GM12878 (cell line): Measurements from ENCODE around the gene WDR89. TPM values are rescaled to one million over a fixed set of nuclear protein-coding genes. Genes with fewer than 3 reads are reported as not detected.

Experiments
- ATAC-seq: fragments of 200-7000 bp; cut with Tn5 transposase; 3 replicates; pipeline ENCODE4 v1.9.1; 2020; ENCODE audit warnings: mild to moderate bottlenecking, moderate library complexity
- BruUV-seq: library from RNA; stranded (reverse); fragments of 400-500 nt; replicated peaks from 2 replicates; lab custom pipeline; 2021; lab: Mats Ljungman, UMichigan
- CTCF ChIA-PET: fragments of 300-600 bp; sonication (Branson Sonifier 250); formaldehyde crosslinking; extraction: SDS; loops from one replicate; lab custom pipeline; 2021; ENCODE audit warnings: inconsistent platforms; lab: Yijun Ruan, JAX
- POLR2A ChIA-PET: fragments of 350-600 bp; formaldehyde crosslinking; extraction: SDS; loops from one replicate; lab custom pipeline; 2021; ENCODE audit warnings: inconsistent platforms; lab: Charles Lee
- RAD21 ChIA-PET: fragments of 300-600 bp; sonication (Branson Sonifier 250); formaldehyde crosslinking; loops from one replicate; lab custom pipeline; 2023; ENCODE audit warnings: antibody characterized with exemption; ENCODE audit not compliant: unreplicated experiment; lab: Charles Lee
- SMC1A ChIA-PET: fragments of 300-600 bp; sonication (Branson Sonifier 250); formaldehyde crosslinking; loops from one replicate; lab custom pipeline; 2023; ENCODE audit not compliant: unreplicated experiment, uncharacterized antibody; lab: Charles Lee
- DNase-seq: peaks from one replicate; pipeline ENCODE4 v3.0.0-alpha.2; 2011; ENCODE audit warnings: low read depth, low spot score
- FAIRE-seq: peaks from 3 replicates; lab custom pipeline; 2011; peaks lifted over from hg19 to GRCh38; lab: Jason Lieb, UNC
- H2AFZ ChIP-seq: 2 replicates; pipeline ENCODE4 v1.6.0; 2011; ENCODE audit warnings: low read depth, low read length, control low read depth; ENCODE audit not compliant: control insufficient read depth
- H3K27ac ChIP-seq: 2 replicates; pipeline ENCODE4 v1.5.1; 2011; ENCODE audit warnings: control low read depth; ENCODE audit not compliant: control insufficient read depth, insufficient read depth
- H3K27me3 ChIP-seq, 2 experiments: replicated peaks in 1 of 2; 2 replicates each; pipeline versions ENCODE4 v1.6.0 to v1.6.1; 2011; ENCODE audit warnings: low read length in 1 of 2; ENCODE audit not compliant: control insufficient read depth in 2 of 2, insufficient read depth in 2 of 2
- H3K36me3 ChIP-seq, 2 experiments: 2 replicates each; pipeline ENCODE4 v1.5.1; 2011; ENCODE audit warnings: low read length in 1 of 2; ENCODE audit not compliant: control insufficient read depth in 2 of 2, insufficient read depth in 2 of 2
- H3K4me1 ChIP-seq: 2 replicates; pipeline ENCODE4 v1.6.1; 2011; ENCODE audit warnings: mild to moderate bottlenecking, low read length, moderate library complexity, mixed read lengths; ENCODE audit not compliant: control insufficient read depth, insufficient read depth
- H3K4me2 ChIP-seq: 2 replicates; pipeline ENCODE4 v1.6.0; 2011; ENCODE audit warnings: control low read depth; ENCODE audit not compliant: control insufficient read depth, insufficient read depth
- H3K4me3 ChIP-seq: fragments of 200-600 bp; sonication (generic); 2 replicates; pipeline ENCODE4 v1.5.1; 2016
- H3K79me2 ChIP-seq: 2 replicates; pipeline ENCODE4 v1.6.0; 2011; ENCODE audit warnings: low read length; ENCODE audit not compliant: control insufficient read depth, insufficient read depth
- H3K9ac ChIP-seq: 2 replicates; pipeline ENCODE4 v1.8.0; 2011; ENCODE audit warnings: low read length, control low read depth, mixed read lengths; ENCODE audit not compliant: control insufficient read depth, insufficient read depth
- H3K9me3 ChIP-seq: replicated peaks from 3 replicates; pipeline ENCODE4 v1.5.1; 2011; ENCODE audit warnings: mild to moderate bottlenecking, low read length; ENCODE audit not compliant: control insufficient read depth, insufficient read depth
- H4K20me1 ChIP-seq: 2 replicates; pipeline ENCODE4 v1.6.0; 2011; ENCODE audit not compliant: control insufficient read depth, insufficient read depth
- CEBPB ChIP-seq, 2 experiments: fragments of 150-350 bp in 1 of 2; IDR thresholded peaks; 2 replicates each; pipeline ENCODE4 v1.6.1; 2012 to 2014; ENCODE audit warnings: low read depth in 2 of 2, low read length in 2 of 2, borderline replicate concordance in 1 of 2, inconsistent platforms in 1 of 2
- NBN ChIP-seq: fragments of 450-650 bp; IDR thresholded peaks from 2 replicates; pipeline ENCODE4 v1.6.1; 2016
- RFX5 ChIP-seq: IDR thresholded peaks from 2 replicates; pipeline ENCODE4 v1.6.1; 2011; ENCODE audit warnings: low read depth, low read length, improper control_type of control experiment
- WRNIP1 ChIP-seq: IDR thresholded peaks from 2 replicates; pipeline ENCODE4 v1.6.1; 2011; ENCODE audit warnings: low read depth, low read length, improper control_type of control experiment, borderline replicate concordance
- ZNF207 ChIP-seq: fragments of 450-650 bp; IDR thresholded peaks from 2 replicates; pipeline ENCODE4 v1.6.1; 2014; ENCODE audit warnings: antibody characterized with exemption, mild to moderate bottlenecking, borderline replicate concordance
- ZNF24 ChIP-seq: fragments of 450-650 bp; IDR thresholded peaks from 2 replicates; pipeline ENCODE4 v1.6.1; 2017; ENCODE audit warnings: antibody characterized with exemption, mild to moderate bottlenecking
- WGBS: methylation state at CpG from one replicate; pipeline ENCODE4 v1.1.6; 2016; ENCODE audit warnings: low lambda C conversion rate; ENCODE audit not compliant: insufficient replicate concordance, insufficient coverage; ENCODE audit errors: missing lambda C conversion rate; 5-methylcytosine and 5-hydroxymethylcytosine counted together
- in situ Hi-C: fragments of 300-500 bp; cut with MboI; formaldehyde crosslinking; loops from 9 replicates; pipeline ENCODE4 v1.14.3; 2018; ENCODE audit warnings: mixed read lengths
- intact Hi-C: fragments of 100-400 bp; cut with micrococcal nuclease; formaldehyde crosslinking; loops from one replicate; pipeline ENCODE4 v1.14.2; 2022; ENCODE audit not compliant: unreplicated experiment
- polyA plus RNA-seq, 11 experiments: library from polyadenylated mRNA; depleted of rRNA in 4 of 11; unstranded in 6 of 11; stranded (reverse) in 5 of 11; fragments of >200 nt; fragmentation: Nextera tagmentation in 4 of 11; fragmentation: Illumina TruSeq in 1 of 11; extraction: Ambion mirVana in 4 of 11; extraction: Trizol in 1 of 11; gene quantifications; 1 replicate in 1 of 11; 2 replicates in 10 of 11; pipeline versions ENCODE4 v1.2.1 to v1.2.3, GENCODE V29; 2011 to 2016; ENCODE audit warnings: inconsistent platforms in 2 of 11, missing spikeins in 2 of 11, low read depth in 1 of 11
- total RNA-seq, 4 experiments: library from RNA; depleted of rRNA in 3 of 4; stranded (reverse); fragments of >200 nt in 3 of 4; fragmentation: Illumina TruSeq in 1 of 4; extraction: Trizol in 1 of 4; gene quantifications; 2 replicates each; pipeline versions ENCODE4 v1.2.1 to v1.2.3, GENCODE V29; 2013 to 2021
- TF ChIP-seq, protein P1 (sequence below): fragments of 450-650 bp; IDR thresholded peaks from 2 replicates; pipeline ENCODE4 v1.6.1; 2017; ENCODE audit warnings: low read depth, mild to moderate bottlenecking, moderate library complexity
- TF ChIP-seq, protein P2 (sequence below): fragments of 450-650 bp; IDR thresholded peaks from 2 replicates; pipeline ENCODE4 v1.6.1; 2016; ENCODE audit warnings: mild to moderate bottlenecking

Gene WDR89
- total and polyA plus RNA-seq, 10 of the 15 experiments (the other 5 are each of a cell fraction or from before 2014, with no cell fraction given), result 11.8 to 25.7 (median 17.5) TPM

DNA sequence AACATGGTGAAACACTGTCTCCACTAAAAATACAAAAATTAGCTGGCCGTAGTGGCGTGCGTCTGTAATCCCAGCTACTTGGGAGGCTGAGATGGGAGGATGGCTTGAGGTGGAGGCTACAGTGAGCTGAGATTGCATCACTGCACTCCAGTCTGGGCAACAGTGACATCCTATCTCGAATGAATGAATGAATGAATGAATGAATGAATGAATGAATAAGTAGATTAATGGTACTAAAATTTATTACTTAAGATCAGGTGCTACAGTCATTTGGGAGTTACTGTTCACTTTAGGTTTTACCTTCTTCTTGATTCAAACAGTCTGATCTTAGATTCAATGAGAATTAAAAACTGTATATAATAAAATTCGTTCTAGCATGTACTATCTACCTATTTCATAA, 31.6 kb upstream of the WDR89 start:
- H3K9me3 ChIP-seq, result no peaks in the 10 kb centered on the region
- ChIA-PET POLR2A (no interaction called here), RAD21 (interaction anchor here (0.7 to 1.4 kb wide), 4 partner anchors 23 to 52 kb away, joined by 3 to 4 read pairs (median 4); no protein-coding TSS in a partner anchor), CTCF (interaction anchor here (0.7 to 0.8 kb wide), 2 partner anchors 28 to 40 kb away, joined by 3 read pairs; no protein-coding TSS in a partner anchor), SMC1A (interaction anchor here (0.9 to 2.1 kb wide), 5 partner anchors 25 to 96 kb away, joined by 3 to 10 read pairs (median 4); partner anchors contain the start of gene WDR89)
- FAIRE-seq (no peak), ATAC-seq (no peak), DNase-seq (no peak)
- no peak overlapping the region for H3K9ac ChIP-seq
- 76% methylated on average over 5 of the region's 5 CpGs for WGBS
- BruUV-seq, result no TSS peak
- H3K27ac ChIP-seq, result no peak overlapping the region
- intact Hi-C loops (no loop called here), in situ Hi-C loops (no loop called here)
- H3K36me3 ChIP-seq, result no peaks in the 10 kb centered on the region; a peak in 1 of 4 replicates
- H3K4me3 ChIP-seq, result no peak overlapping the region
- H3K27me3 ChIP-seq, result no peaks in the 10 kb centered on the region
- no peaks in the 10 kb centered on the region for H3K79me2 ChIP-seq
- H3K4me1 ChIP-seq, result no peaks in the 10 kb centered on the region
- no peak overlapping the region for H2AFZ ChIP-seq
- peak; percentile 99 for TF ChIP-seq ZNF24
- no peak for TF ChIP-seq RFX5
- no peak overlapping the region for H3K4me2 ChIP-seq
- H4K20me1 ChIP-seq, result no peaks in the 10 kb centered on the region

DNA sequence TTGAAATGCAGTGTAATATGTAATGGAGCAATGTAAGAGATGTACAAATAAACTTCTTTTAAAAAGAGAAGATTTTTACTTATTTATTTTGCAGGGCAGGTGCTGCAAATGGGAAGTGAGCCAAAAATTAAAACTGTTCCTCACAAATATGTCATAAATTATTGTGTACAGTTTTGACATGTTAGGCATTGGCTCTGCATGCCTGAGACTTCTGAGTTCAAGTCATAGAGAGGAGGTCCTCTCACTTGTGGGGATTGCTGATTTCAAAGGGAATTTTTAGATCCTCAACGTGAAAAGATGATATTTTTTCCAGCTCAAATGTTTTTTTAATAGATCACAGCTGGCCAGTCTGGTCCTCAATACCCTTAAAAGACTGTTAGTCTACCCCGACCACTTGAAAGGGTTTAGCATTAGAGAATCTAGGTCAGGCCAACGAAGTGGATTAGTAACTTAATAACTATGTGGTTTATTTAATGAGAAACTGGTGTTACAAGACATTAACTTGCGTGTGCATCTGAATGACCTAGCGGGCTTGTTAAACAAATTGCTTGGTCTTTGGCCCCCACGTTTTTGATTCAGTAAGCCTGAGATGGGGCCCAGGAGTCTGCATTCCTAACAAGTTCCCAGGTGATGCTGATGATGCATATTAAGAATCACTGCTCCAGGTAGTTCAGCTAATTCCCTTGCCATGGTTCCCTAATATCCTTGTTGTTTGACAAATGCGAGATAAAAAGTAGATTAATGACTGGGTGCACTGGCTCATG, 30.9 kb upstream of the WDR89 start:
- ATAC-seq (peak; percentile 90), DNase-seq (peak; percentile 62), FAIRE-seq (no peak)
- BruUV-seq, result no TSS peak
- H3K4me3 ChIP-seq, result no peak overlapping the region
- H3K4me2 ChIP-seq, result no peak overlapping the region
- H3K9me3 ChIP-seq, result no peaks in the 10 kb centered on the region
- H3K9ac ChIP-seq, result no peak overlapping the region
- ChIA-PET CTCF (interaction anchor here (0.7 to 0.8 kb wide), 2 partner anchors 27 to 39 kb away, joined by 3 read pairs; no protein-coding TSS in a partner anchor), SMC1A (interaction anchor here (0.6 to 3.7 kb wide), 9 partner anchors 21 to 96 kb away, joined by 3 to 17 read pairs (median 4); partner anchors contain the start of gene WDR89), POLR2A (interaction anchor here (0.6 to 1.0 kb wide), 3 partner anchors 21 to 196 kb away, joined by 3 read pairs; no protein-coding TSS in a partner anchor), RAD21 (interaction anchor here (0.7 to 1.4 kb wide), 6 partner anchors 22 to 53 kb away, joined by 3 to 5 read pairs (median 4); partner anchors contain the start of gene WDR89)
- H2AFZ ChIP-seq, result no peak overlapping the region
- no peaks in the 10 kb centered on the region for H3K79me2 ChIP-seq
- in situ Hi-C loops, result no loop called here
- H3K4me1 ChIP-seq, result no peaks in the 10 kb centered on the region
- H4K20me1 ChIP-seq, result no peaks in the 10 kb centered on the region
- WGBS, result 38% methylated on average over 7 of the region's 7 CpGs
- H3K36me3 ChIP-seq, result no peaks in the 10 kb centered on the region; a peak in 1 of 4 replicates
- intact Hi-C loops, result no loop called here
- H3K27me3 ChIP-seq, result no peaks in the 10 kb centered on the region
- no peak overlapping the region for H3K27ac ChIP-seq
- TF ChIP-seq NBN, result peak; percentile 34; the same call in 1 of the 2 replicates
- TF ChIP-seq, protein P1, sequence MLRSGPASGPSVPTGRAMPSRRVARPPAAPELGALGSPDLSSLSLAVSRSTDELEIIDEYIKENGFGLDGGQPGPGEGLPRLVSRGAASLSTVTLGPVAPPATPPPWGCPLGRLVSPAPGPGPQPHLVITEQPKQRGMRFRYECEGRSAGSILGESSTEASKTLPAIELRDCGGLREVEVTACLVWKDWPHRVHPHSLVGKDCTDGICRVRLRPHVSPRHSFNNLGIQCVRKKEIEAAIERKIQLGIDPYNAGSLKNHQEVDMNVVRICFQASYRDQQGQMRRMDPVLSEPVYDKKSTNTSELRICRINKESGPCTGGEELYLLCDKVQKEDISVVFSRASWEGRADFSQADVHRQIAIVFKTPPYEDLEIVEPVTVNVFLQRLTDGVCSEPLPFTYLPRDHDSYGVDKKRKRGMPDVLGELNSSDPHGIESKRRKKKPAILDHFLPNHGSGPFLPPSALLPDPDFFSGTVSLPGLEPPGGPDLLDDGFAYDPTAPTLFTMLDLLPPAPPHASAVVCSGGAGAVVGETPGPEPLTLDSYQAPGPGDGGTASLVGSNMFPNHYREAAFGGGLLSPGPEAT, result 0 out of 2 replicates have a peak, but pooled peaks have one; percentile 18
- no peak for TF ChIP-seq WRNIP1
- no peak for TF ChIP-seq CEBPB (IDR thresholded peaks at IDR 0.05; ENCODE audit: borderline replicate concordance in 1 of 2, low read depth in 2 of 2, low read length in 2 of 2)
- TF ChIP-seq, protein P2, sequence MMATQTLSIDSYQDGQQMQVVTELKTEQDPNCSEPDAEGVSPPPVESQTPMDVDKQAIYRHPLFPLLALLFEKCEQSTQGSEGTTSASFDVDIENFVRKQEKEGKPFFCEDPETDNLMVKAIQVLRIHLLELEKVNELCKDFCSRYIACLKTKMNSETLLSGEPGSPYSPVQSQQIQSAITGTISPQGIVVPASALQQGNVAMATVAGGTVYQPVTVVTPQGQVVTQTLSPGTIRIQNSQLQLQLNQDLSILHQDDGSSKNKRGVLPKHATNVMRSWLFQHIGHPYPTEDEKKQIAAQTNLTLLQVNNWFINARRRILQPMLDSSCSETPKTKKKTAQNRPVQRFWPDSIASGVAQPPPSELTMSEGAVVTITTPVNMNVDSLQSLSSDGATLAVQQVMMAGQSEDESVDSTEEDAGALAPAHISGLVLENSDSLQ, result no peak
- no peak for TF ChIP-seq ZNF207
